H1 (cell line): ENCODE data around the gene BPIFB2.

Experiments
- CHD2 ChIP-seq: IDR thresholded peaks from 2 replicates; pipeline ENCODE4 v1.6.1; 2012; ENCODE audit warnings: low read length, improper control_type of control experiment
- CTCF ChIP-seq, 3 experiments: IDR thresholded peaks; 1 replicate in 2 of 3; 2 replicates in 1 of 3; pipeline versions ENCODE4 v1.5.1 to v1.6.1; 2011; ENCODE audit warnings: low read length in 3 of 3, mild to moderate bottlenecking in 3 of 3, inconsistent platforms in 2 of 3, low read depth in 1 of 3, moderate library complexity in 1 of 3; ENCODE audit not compliant: insufficient read depth in 1 of 3; ENCODE audit errors: control extremely low read depth in 1 of 3
- EZH2 ChIP-seq: fragments of 200-600 bp; sonication (generic); IDR thresholded peaks from 2 replicates; pipeline ENCODE4 v1.7.1; 2012; ENCODE audit warnings: low read depth, mild to moderate bottlenecking, moderate library complexity, low read length, inconsistent platforms; ENCODE audit not compliant: severe bottlenecking
- JUND ChIP-seq: IDR thresholded peaks from 2 replicates; pipeline ENCODE4 v1.6.1; 2011; ENCODE audit warnings: mild to moderate bottlenecking, improper control_type of control experiment, low read length
- MAX ChIP-seq: IDR thresholded peaks from 2 replicates; pipeline ENCODE4 v1.6.1; 2012; ENCODE audit warnings: inconsistent platforms
- POLR2A ChIP-seq, 2 experiments: IDR thresholded peaks; 1 replicate in 1 of 2; 2 replicates in 1 of 2; pipeline ENCODE4 v1.6.1; 2011; ENCODE audit warnings: low read depth in 2 of 2, low read length in 2 of 2, mild to moderate bottlenecking in 2 of 2; ENCODE audit errors: control extremely low read depth in 1 of 2
- POLR2AphosphoS5 ChIP-seq: IDR thresholded peaks from 2 replicates; pipeline ENCODE4 v1.6.1; 2011; ENCODE audit warnings: low read depth, low read length
- RAD21 ChIP-seq, 2 experiments: IDR thresholded peaks in 1 of 2; conservative IDR thresholded peaks in 1 of 2; 2 replicates each; pipeline ENCODE4 v1.6.1; 2011; ENCODE audit warnings: low read depth in 2 of 2, low read length in 2 of 2, improper control_type of control experiment in 1 of 2, inconsistent platforms in 1 of 2, mild to moderate bottlenecking in 1 of 2, moderate library complexity in 1 of 2
- RBBP5 ChIP-seq: IDR thresholded peaks from 2 replicates; pipeline ENCODE4 v1.7.1; 2012; ENCODE audit warnings: low read depth, mild to moderate bottlenecking, inconsistent platforms, low read length, moderate library complexity, borderline replicate concordance
- SP1 ChIP-seq: IDR thresholded peaks from 2 replicates; pipeline ENCODE4 v1.6.1; 2011; ENCODE audit warnings: low read depth, low read length
- SRF ChIP-seq: IDR thresholded peaks from 2 replicates; pipeline ENCODE4 v1.6.1; 2011; ENCODE audit warnings: mild to moderate bottlenecking, low read depth, low read length, moderate library complexity

- TF ChIP-seq CTCF (IDR thresholded peaks at IDR 0.05; ENCODE audit: control extremely low read depth in 1 of 3, insufficient read depth in 1 of 3, low read depth in 1 of 3, low read length in 3 of 3) (no peak), EZH2 (no peak), POLR2A (IDR thresholded peaks at IDR 0.05; ENCODE audit: control extremely low read depth in 1 of 2, low read depth in 2 of 2, low read length in 2 of 2) (no peak), JUND (no peak), MAX (no peak), POLR2AphosphoS5 (no peak), CHD2 (no peak), RAD21 (IDR thresholded peaks at IDR 0.05 in 1 of 2, conservative IDR thresholded peaks at IDR 0.05 in 1 of 2; ENCODE audit: low read depth in 2 of 2, low read length in 2 of 2) (no peak), RBBP5 (no peak), SP1 (no peak), SRF (no peak)
These were observed 55.8 kb downstream of the BPIFB2 start for GRCh38 chr20:33063271-33063670.
